Gastrocnemius medialis (tissue), 4 donors: Measurements from ENCODE around the gene SH3GL2.

Experiments
- POLR2A ChIP-seq, 2 donors: fragments of 450-650 bp; IDR thresholded peaks; one replicate each; pipeline ENCODE4 v1.6.1; 2017; ENCODE audit warnings: antibody characterized with exemption in 2 of 2, mild to moderate bottlenecking in 2 of 2, moderate library complexity in 2 of 2
- TF ChIP-seq, protein P1 (sequence below), 5 experiments: fragments of 450-650 bp in 3 of 5; fragments of 200-600 bp in 2 of 5; sonication (generic) in 2 of 5; IDR thresholded peaks in 4 of 5; conservative IDR thresholded peaks in 1 of 5; 1 replicate in 4 of 5; 2 replicates in 1 of 5; pipeline ENCODE4 v1.5.1; 2016 to 2019; ENCODE audit warnings: antibody characterized with exemption in 5 of 5, mild to moderate bottlenecking in 3 of 5, moderate library complexity in 3 of 5

DNA sequence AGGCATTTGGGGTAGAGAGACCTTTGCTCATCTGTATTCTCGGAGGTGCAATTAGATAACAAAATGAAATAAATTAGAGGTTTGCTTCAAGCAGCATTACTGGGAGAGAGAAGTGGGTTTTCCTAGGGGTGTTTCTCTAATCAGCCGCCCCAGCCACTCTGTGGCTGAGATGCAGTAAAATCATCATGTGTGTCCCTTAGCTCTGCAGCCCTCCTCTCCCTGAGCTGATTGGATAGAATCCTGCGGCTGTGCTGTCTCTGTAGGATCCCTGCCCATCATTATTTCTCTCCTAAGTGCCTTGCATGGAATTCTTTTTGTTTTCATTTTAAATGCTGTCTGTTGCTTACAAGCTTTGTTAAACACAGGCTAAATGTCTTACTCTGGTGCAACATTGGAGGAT, 171.4 kb downstream of the SH3GL2 start:
- TF ChIP-seq, protein P1, sequence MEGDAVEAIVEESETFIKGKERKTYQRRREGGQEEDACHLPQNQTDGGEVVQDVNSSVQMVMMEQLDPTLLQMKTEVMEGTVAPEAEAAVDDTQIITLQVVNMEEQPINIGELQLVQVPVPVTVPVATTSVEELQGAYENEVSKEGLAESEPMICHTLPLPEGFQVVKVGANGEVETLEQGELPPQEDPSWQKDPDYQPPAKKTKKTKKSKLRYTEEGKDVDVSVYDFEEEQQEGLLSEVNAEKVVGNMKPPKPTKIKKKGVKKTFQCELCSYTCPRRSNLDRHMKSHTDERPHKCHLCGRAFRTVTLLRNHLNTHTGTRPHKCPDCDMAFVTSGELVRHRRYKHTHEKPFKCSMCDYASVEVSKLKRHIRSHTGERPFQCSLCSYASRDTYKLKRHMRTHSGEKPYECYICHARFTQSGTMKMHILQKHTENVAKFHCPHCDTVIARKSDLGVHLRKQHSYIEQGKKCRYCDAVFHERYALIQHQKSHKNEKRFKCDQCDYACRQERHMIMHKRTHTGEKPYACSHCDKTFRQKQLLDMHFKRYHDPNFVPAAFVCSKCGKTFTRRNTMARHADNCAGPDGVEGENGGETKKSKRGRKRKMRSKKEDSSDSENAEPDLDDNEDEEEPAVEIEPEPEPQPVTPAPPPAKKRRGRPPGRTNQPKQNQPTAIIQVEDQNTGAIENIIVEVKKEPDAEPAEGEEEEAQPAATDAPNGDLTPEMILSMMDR (IDR thresholded peaks at IDR 0.05 in 4 of 5, conservative IDR thresholded peaks at IDR 0.05 in 1 of 5): no peak
- TF ChIP-seq POLR2A (IDR thresholded peaks at IDR 0.05): no peak
